GM12873 (cell line): Measurements from ENCODE around the gene SHPK.

Source experiments
- CTCF ChIP-seq: IDR thresholded peaks from 2 replicates; pipeline ENCODE4 v1.5.1; 2012; ENCODE audit warnings: low read depth, mild to moderate bottlenecking, moderate library complexity, low read length, control low read depth; ENCODE audit not compliant: insufficient read depth; ENCODE audit errors: missing control alignments

The SHPK gene

GRCh38 chr17:3575511-3575910 lies 60.5 kb downstream of the SHPK start:
- TF ChIP-seq CTCF: no peak

- no peak for TF ChIP-seq CTCF
Observed at GRCh38 chr17:3574231-3574630, 61.8 kb downstream of the SHPK start.

DNA sequence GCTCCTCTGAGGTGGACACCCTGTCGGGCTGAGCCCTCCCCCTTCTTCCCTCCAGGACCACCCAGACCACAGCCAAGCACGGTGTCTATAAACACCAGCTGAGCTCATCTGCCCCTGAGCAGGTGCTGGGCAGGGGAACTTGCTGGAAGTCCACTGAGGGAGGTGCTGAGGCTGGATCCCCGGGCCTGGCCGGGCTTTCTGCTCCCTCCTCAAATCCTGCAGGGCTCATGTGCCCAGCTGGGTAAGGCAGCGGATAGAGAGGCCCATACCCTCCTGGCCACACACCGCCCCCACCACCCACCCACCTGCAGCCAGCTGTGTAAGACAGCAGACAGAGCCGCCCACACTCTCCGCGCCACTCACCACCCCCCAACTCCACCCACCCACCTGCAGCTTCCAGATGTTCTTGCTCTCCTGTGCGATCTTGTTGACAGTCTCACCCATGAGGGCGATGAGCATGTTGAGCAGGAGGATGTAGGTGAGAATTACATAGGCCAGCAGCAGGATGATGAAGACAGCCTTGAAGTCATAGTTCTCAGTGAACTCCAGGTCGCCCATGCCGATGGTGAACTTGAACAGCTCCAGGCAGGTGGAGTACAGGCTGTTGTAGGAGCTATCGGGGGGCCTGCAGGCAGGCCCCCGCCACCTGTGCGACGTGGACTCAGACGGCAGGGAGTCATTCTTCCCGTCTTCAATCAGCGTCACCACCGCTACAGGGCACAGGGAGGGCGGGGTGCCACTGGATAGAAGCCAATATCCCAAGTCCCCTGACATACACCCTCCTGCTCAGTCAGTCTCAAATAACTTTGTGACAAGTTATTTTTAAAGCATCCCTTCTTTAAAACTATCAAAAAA lies 62.6 kb downstream of the SHPK start:
- TF ChIP-seq CTCF: no peak

DNA sequence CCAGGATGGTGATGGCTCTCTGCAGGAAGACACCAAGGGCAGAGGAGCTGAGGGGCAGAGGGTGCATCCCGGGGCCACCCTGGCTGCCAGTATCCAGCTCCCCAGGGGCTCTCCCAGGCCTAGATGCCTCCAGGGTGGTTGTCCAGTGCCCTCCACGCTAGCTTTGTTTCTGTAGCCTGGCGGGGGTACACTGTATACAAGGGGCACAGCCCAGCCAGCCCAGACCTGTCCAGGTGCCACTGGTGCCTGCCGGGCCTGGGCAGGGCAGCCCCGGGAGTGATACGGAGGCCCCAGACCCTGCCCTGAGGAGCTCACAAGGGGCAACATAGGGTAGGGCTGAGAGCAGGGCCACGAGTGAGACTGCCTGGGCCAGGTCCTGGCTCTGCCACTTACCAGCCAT lies 63.8 kb downstream of the SHPK start:
- TF ChIP-seq CTCF: no peak

- TF ChIP-seq CTCF: no peak
Observed at GRCh38 chr17:3571043-3571900, 64.8 kb downstream of the SHPK start.

GRCh38 chr17:3569534-3570137 lies 66.4 kb downstream of the SHPK start:
- TF ChIP-seq CTCF: no peak

DNA sequence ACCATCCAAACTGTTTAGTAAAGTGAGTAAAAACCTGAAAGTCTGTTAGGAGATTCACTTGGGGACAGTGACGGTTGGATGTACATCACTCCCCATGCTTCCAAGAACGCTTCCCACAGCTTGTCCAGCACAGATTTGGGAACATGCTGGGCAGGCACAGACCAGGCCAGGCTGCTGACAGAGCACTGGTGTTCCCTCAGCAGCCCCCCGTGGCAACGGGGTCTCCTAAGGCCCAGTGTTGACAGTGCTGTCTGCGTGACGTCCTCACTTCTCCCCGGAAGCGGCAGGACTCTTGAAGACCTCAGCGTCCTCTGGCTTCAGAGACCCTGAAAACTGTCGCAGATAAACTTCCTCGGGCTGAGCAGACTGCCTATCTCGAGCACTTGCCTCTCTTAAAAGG lies 69.5 kb downstream of the SHPK start:
- no peak for TF ChIP-seq CTCF
